ENCODE measurements around the gene MYF6.

MYF6 gene

GRCh38 chr12:80708975-80709328 is 1.5 kb downstream of the MYF6 start:
- H3K4me2 ChIP-seq (ENCODE audit: low read length): no peak overlapping the region
- no peaks in the 10 kb centered on the region for H3K36me3 ChIP-seq (ENCODE audit: control insufficient read depth, insufficient read depth, low read length)
- no peaks in the 10 kb centered on the region for H3K27me3 ChIP-seq (ENCODE audit: control insufficient read depth, insufficient read depth, low read length)
- no peaks in the 10 kb centered on the region for H3K9me3 ChIP-seq (ENCODE audit: control insufficient read depth, low read length)
- no peak for TF ChIP-seq CTCF (IDR thresholded peaks at IDR 0.05)
- H3K4me3 ChIP-seq (ENCODE audit: low read depth, low read length): no peak overlapping the region
- no peaks in the 10 kb centered on the region for H3K79me2 ChIP-seq
- H3K4me1 ChIP-seq: no peaks in the 10 kb centered on the region
- H2AFZ ChIP-seq: no peak overlapping the region
- no peak overlapping the region for H3K27ac ChIP-seq
- H3K9ac ChIP-seq: no peak overlapping the region

DNA sequence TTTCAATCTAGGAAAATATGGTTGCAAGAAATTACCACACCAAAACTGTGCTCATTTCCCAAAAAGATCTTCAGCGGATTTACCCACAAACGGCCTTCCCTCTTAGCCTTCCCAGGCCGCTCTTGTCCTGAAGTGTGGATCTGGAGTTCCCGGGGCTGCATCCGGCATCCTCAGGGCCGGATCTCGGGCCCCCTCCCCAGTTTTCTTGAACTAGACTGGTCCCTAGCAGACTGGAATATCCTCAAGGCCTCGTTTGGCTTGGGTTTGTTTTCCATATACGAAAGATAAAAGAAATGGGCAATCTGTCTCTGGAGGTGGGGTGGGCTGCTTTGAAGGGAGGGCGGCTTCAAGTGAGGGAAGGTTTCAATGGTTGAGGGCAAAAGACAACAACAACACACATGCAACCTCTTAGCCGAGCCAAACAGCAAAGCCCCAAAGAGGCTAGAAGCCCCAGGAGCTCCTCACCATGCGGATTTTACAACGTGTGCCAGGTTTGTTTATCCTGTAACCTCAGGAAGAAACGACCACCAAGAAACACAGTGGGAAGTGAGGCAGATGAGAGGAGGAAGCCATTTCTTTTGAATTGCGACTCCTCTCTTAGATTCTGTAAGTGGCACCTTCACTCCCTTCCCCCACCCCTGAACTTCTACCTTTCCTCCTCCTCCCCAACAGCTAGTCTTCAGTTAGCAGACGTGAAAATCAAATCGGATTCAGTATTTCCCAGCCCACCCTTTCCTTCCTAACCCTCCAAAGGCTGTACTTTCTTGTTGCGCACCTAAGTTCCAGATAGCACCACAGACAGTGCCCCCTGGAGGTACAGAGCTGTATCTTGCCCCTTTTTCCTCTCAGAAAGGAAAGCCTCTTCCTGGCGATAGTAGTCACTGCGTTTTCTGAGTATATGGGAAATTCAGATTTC is 2.6 kb downstream of the MYF6 start:
- TF ChIP-seq CTCF (IDR thresholded peaks at IDR 0.05): peak; percentile 20
- no peaks in the 10 kb centered on the region for H3K27me3 ChIP-seq (ENCODE audit: control insufficient read depth, insufficient read depth, low read length)

DNA sequence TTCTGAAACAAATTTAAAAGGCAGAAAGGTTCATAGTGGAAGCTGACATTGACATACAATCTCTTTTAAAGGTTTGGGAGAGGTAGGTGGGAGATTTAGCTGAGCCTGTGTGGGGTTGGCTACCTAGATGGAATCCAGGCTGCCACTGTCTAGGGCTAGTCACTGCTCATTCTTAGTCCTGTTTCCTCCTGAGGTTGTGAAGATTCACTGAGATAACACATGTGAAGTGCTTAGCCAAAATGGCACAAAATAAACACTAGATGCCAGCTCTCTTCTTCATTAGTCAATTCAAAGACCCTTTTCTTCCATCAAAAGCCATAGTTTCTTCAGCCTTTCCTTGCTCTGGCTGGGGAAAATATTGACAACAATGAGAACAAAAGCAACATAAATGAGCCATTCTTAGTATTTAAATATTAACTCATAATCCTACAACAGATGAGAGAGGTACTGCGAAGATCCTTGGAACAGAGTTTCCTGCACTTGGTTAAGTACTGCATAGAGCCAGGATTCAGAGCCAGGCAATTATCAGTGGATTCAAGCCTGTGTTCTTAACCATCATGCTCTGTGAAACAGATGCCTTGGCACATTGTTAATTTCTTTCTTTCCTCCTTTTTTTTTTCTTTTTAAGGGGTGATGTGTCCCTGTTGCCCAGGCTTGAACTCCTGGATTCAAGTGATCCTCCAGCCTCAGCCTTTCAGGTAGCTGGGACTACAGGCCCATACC is 3.5 kb downstream of the MYF6 start:
- H3K4me3 ChIP-seq (ENCODE audit: low read depth, low read length): no peak overlapping the region
- H3K9me3 ChIP-seq (ENCODE audit: control insufficient read depth, low read length): no peaks in the 10 kb centered on the region
- no peaks in the 10 kb centered on the region for H3K27me3 ChIP-seq (ENCODE audit: control insufficient read depth, insufficient read depth, low read length)
- TF ChIP-seq CTCF (IDR thresholded peaks at IDR 0.05): no peak
- no peak overlapping the region for H3K27ac ChIP-seq
- no peak overlapping the region for H3K4me2 ChIP-seq (ENCODE audit: low read length)
- no peak overlapping the region for H2AFZ ChIP-seq
- H3K4me1 ChIP-seq: no peaks in the 10 kb centered on the region
- no peaks in the 10 kb centered on the region for H3K36me3 ChIP-seq (ENCODE audit: control insufficient read depth, insufficient read depth, low read length)
- no peaks in the 10 kb centered on the region for H3K79me2 ChIP-seq
- H3K9ac ChIP-seq: no peak overlapping the region

More for the DNA sequence above, 2.6 kb downstream of the MYF6 start:
- H2AFZ ChIP-seq: no peak overlapping the region
- H3K79me2 ChIP-seq: no peaks in the 10 kb centered on the region
- no peaks in the 10 kb centered on the region for H3K4me1 ChIP-seq
- no peak overlapping the region for H3K4me2 ChIP-seq (ENCODE audit: low read length)
- H3K9me3 ChIP-seq (ENCODE audit: control insufficient read depth, low read length): no peaks in the 10 kb centered on the region
- H3K4me3 ChIP-seq (ENCODE audit: low read depth, low read length): no peak overlapping the region
- no peak overlapping the region for H3K9ac ChIP-seq
- H3K36me3 ChIP-seq (ENCODE audit: control insufficient read depth, insufficient read depth, low read length): no peaks in the 10 kb centered on the region
- no peak overlapping the region for H3K27ac ChIP-seq

- no peaks in the 10 kb centered on the region for H3K9me3 ChIP-seq (ENCODE audit: control insufficient read depth, low read length)
- H3K4me1 ChIP-seq: no peaks in the 10 kb centered on the region
- no peak overlapping the region for H3K9ac ChIP-seq
- H3K4me3 ChIP-seq (ENCODE audit: low read depth, low read length): no peak overlapping the region
- no peak overlapping the region for H3K27ac ChIP-seq
- no peak for TF ChIP-seq CTCF (IDR thresholded peaks at IDR 0.05)
- H3K79me2 ChIP-seq: no peaks in the 10 kb centered on the region
- H2AFZ ChIP-seq: no peak overlapping the region
- H3K27me3 ChIP-seq (ENCODE audit: control insufficient read depth, insufficient read depth, low read length): no peaks in the 10 kb centered on the region
- H3K36me3 ChIP-seq (ENCODE audit: control insufficient read depth, insufficient read depth, low read length): no peaks in the 10 kb centered on the region
- no peak overlapping the region for H3K4me2 ChIP-seq (ENCODE audit: low read length)
These were observed 4.4 kb downstream of the MYF6 start for GRCh38 chr12:80711866-80712265.

Data from parathyroid adenoma (tissue), 2 donors.